Neural progenitor cell (in vitro differentiated cells): ENCODE data around the gene MRPL23.

Source experiments
- EZH2phosphoT487 ChIP-seq: fragments of 200-600 bp; sonication (generic); IDR thresholded peaks from 2 replicates; pipeline ENCODE4 v1.6.1; 2017; ENCODE audit warnings: antibody characterized with exemption
- TF ChIP-seq, protein P1 (sequence below): fragments of 200-600 bp; sonication (generic); IDR thresholded peaks from 2 replicates; pipeline ENCODE4 v1.5.1; 2017; ENCODE audit warnings: antibody characterized with exemption, mild to moderate bottlenecking

DNA sequence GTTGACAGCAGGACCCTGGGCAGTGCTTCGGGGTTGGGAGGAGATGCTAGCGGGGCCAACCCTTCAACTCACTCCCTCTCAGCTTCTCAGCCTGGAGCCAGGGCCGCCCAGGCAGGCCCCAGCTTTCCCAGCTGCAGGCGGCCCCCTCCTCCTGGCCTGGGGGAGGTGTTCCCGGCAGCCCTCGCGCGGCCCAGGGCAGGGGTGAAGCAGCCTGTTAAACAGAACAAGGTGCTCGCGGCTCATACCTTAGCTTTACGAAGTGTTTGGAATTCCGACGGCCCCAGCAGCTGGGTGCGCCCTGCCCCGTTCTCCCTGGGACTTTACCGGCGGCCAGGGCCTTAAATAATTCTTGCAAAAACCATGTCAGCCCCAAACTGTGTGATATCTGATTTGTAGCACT, 17.2 kb downstream of the MRPL23 start:
- TF ChIP-seq, protein P1, sequence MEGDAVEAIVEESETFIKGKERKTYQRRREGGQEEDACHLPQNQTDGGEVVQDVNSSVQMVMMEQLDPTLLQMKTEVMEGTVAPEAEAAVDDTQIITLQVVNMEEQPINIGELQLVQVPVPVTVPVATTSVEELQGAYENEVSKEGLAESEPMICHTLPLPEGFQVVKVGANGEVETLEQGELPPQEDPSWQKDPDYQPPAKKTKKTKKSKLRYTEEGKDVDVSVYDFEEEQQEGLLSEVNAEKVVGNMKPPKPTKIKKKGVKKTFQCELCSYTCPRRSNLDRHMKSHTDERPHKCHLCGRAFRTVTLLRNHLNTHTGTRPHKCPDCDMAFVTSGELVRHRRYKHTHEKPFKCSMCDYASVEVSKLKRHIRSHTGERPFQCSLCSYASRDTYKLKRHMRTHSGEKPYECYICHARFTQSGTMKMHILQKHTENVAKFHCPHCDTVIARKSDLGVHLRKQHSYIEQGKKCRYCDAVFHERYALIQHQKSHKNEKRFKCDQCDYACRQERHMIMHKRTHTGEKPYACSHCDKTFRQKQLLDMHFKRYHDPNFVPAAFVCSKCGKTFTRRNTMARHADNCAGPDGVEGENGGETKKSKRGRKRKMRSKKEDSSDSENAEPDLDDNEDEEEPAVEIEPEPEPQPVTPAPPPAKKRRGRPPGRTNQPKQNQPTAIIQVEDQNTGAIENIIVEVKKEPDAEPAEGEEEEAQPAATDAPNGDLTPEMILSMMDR, result no peak
- no peak for TF ChIP-seq EZH2phosphoT487
